ENCODE data around the gene SIPA1.

DNA sequence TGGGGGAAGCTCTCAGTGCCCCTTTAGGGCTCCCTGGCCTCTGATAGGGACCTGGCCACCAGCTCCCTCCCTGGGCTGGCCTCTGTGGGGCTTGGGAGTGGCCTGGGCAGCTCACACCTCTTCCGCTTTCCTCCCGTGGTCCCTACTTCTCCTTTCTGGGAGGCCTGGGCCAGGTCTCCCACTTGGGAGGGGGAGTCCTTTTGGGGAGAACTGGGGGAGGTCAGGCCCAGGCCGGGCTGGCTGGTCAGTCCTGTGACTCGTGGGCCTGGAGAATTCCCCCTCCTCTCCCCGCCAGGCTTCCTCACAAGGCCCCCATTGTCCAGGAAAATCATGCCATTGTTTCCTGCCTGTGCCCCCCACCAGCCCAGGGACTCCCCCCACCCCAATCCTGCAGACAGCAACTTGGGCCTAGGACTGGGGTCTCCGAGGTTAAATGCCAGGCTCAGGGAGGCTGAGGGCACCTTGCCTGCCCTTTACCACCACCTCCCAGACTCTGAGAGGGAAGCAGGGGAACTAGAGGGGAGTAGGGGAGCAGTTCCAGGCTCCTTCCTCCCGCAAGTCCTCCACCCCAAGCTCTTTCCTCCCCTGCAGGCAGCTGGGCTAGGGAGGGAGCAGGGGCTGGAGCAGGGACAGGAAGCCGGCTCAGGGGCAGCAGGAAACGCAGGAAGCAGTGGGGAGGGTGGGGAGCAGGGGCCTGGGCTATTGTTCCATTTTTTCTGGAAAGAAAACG, 26.7 kb upstream of the SIPA1 start:
- TF ChIP-seq, protein P1, sequence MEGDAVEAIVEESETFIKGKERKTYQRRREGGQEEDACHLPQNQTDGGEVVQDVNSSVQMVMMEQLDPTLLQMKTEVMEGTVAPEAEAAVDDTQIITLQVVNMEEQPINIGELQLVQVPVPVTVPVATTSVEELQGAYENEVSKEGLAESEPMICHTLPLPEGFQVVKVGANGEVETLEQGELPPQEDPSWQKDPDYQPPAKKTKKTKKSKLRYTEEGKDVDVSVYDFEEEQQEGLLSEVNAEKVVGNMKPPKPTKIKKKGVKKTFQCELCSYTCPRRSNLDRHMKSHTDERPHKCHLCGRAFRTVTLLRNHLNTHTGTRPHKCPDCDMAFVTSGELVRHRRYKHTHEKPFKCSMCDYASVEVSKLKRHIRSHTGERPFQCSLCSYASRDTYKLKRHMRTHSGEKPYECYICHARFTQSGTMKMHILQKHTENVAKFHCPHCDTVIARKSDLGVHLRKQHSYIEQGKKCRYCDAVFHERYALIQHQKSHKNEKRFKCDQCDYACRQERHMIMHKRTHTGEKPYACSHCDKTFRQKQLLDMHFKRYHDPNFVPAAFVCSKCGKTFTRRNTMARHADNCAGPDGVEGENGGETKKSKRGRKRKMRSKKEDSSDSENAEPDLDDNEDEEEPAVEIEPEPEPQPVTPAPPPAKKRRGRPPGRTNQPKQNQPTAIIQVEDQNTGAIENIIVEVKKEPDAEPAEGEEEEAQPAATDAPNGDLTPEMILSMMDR (IDR thresholded peaks at IDR 0.05) = no peak
- no peak for TF ChIP-seq POLR2AphosphoS5 (IDR thresholded peaks at IDR 0.05)
- no peak for TF ChIP-seq POLR2A (IDR thresholded peaks at IDR 0.05)
- no peak for TF ChIP-seq EP300 (IDR thresholded peaks at IDR 0.05)

Data from suprapubic skin (tissue), 4 donors.